Naive B cell (primary cell): ENCODE measurements around the gene TRIM56. TPM values are rescaled to one million over a fixed set of nuclear protein-coding genes. Genes with fewer than 3 reads are reported as not detected.
"Not testable (repeated sequence)": the region's sequence is repeated elsewhere in the genome, so short reads cannot be mapped to it uniquely, and the experiment has no call there.

Experiments
- ATAC-seq, 2 donors: fragments of 150-1000 bp; cut with Tn5 transposase; 2 replicates each; pipeline ENCODE4 v1.10.0; 2021; ENCODE audit warnings: low read depth in 2 of 2, mild to moderate bottlenecking in 2 of 2, moderate library complexity in 2 of 2
- DNase-seq: peaks from one replicate; pipeline ENCODE4 v3.0.0; 2022
- H3K27ac Mint-ChIP-seq, 6 donors: one replicate each; pipeline ENCODE4 v1.8.0; 2020 to 2022; ENCODE audit warnings: mild to moderate bottlenecking in 6 of 6, mixed read lengths in 6 of 6, moderate library complexity in 5 of 6, inconsistent platforms in 2 of 6
- H3K27me3 Mint-ChIP-seq, 3 donors: one replicate each; pipeline ENCODE4 v1.8.0; 2021 to 2022; ENCODE audit warnings: mixed read lengths in 3 of 3, mild to moderate bottlenecking in 1 of 3
- H3K36me3 Mint-ChIP-seq, 2 donors: one replicate each; pipeline ENCODE4 v1.8.0; 2020 to 2022; ENCODE audit warnings: mixed read lengths in 2 of 2, inconsistent platforms in 1 of 2, mild to moderate bottlenecking in 1 of 2
- H3K4me1 Mint-ChIP-seq, 3 donors: one replicate each; pipeline ENCODE4 v1.8.0; 2020 to 2022; ENCODE audit warnings: mixed read lengths in 3 of 3, inconsistent platforms in 1 of 3, mild to moderate bottlenecking in 1 of 3, moderate library complexity in 1 of 3
- H3K4me3 Mint-ChIP-seq, 8 donors: one replicate each; pipeline ENCODE4 v1.8.0; 2020 to 2022; ENCODE audit warnings: mild to moderate bottlenecking in 8 of 8, mixed read lengths in 8 of 8, moderate library complexity in 8 of 8, inconsistent platforms in 2 of 8
- H3K9me3 Mint-ChIP-seq, 7 donors: one replicate each; pipeline ENCODE4 v1.8.0; 2020 to 2022; ENCODE audit warnings: mixed read lengths in 7 of 7, mild to moderate bottlenecking in 5 of 7, inconsistent platforms in 2 of 7, moderate library complexity in 1 of 7
- polyA plus RNA-seq, 6 donors: library from polyadenylated mRNA; unstranded; fragments of 300-500 nt; fragmentation: Illumina TruSeq; gene quantifications; one replicate each; pipeline ENCODE4 v1.2.3, GENCODE V29; 2021; ENCODE audit warnings: low read depth in 6 of 6

Gene TRIM56
- polyA plus RNA-seq, 6 donors from 2014 or later = 1.0 to 17.7 (median 6.3) TPM

GRCh38 chr7:101109368-101109767 lies 24.1 kb downstream of the TRIM56 start:
- ATAC-seq (no peak), DNase-seq (no peak)
- Mint-ChIP-seq H3K27me3 (peaks cover 0 to 9% (median 0%) of the 10 kb centered on the region in 3 donors), H3K36me3 (no peaks in the 10 kb centered on the region), H3K27ac (peak overlapping the region in 1 of 6 donors; percentile 49), H3K4me1 (no peaks in the 10 kb centered on the region), H3K4me3 (no peak overlapping the region), H3K9me3 (no peaks in the 10 kb centered on the region)

GRCh38 chr7:101111261-101111660 lies 26.0 kb downstream of the TRIM56 start:
- Mint-ChIP-seq H3K27ac (no peak overlapping the region), H3K4me3 (no peak overlapping the region), H3K36me3 (no peaks in the 10 kb centered on the region), H3K27me3 (no peaks in the 10 kb centered on the region), H3K9me3 (no peaks in the 10 kb centered on the region), H3K4me1 (no peaks in the 10 kb centered on the region)
- DNase-seq (no peak), ATAC-seq (no peak)

- DNase-seq (no peak), ATAC-seq (no peak)
- H3K27ac Mint-ChIP-seq = no peak overlapping the region
Observed at GRCh38 chr7:101112233-101112632, 27.0 kb downstream of the TRIM56 start.

GRCh38 chr7:101113140-101113539 lies 27.9 kb downstream of the TRIM56 start:
- not testable (repeated sequence) for H3K4me3 Mint-ChIP-seq, H3K27me3 Mint-ChIP-seq, H3K36me3 Mint-ChIP-seq, DNase-seq, H3K9me3 Mint-ChIP-seq, H3K4me1 Mint-ChIP-seq, ATAC-seq
- H3K27ac Mint-ChIP-seq = peak overlapping the region in 1 of 6 donors; percentile 13

More at GRCh38 chr7:101112233-101112632, 27.0 kb downstream of the TRIM56 start:
- Mint-ChIP-seq H3K4me1 (no peaks in the 10 kb centered on the region), H3K36me3 (no peaks in the 10 kb centered on the region), H3K9me3 (no peaks in the 10 kb centered on the region), H3K27me3 (peaks cover 0 to 1% (median 0%) of the 10 kb centered on the region in 3 donors), H3K4me3 (no peak overlapping the region)

GRCh38 chr7:101113836-101114235 lies 28.6 kb downstream of the TRIM56 start:
- Mint-ChIP-seq H3K9me3 (no peaks in the 10 kb centered on the region), H3K27ac (no peak overlapping the region), H3K27me3 (peaks cover 0 to 8% (median 0%) of the 10 kb centered on the region in 3 donors), H3K36me3 (no peaks in the 10 kb centered on the region), H3K4me1 (no peaks in the 10 kb centered on the region), H3K4me3 (no peak overlapping the region)
- DNase-seq (no peak), ATAC-seq (no peak)

GRCh38 chr7:101114492-101114891 lies 29.2 kb downstream of the TRIM56 start:
- Mint-ChIP-seq H3K4me1 (no peaks in the 10 kb centered on the region), H3K27ac (no peak overlapping the region), H3K9me3 (no peaks in the 10 kb centered on the region), H3K36me3 (no peaks in the 10 kb centered on the region), H3K27me3 (peaks cover 0 to 8% (median 0%) of the 10 kb centered on the region in 3 donors), H3K4me3 (no peak overlapping the region)
- ATAC-seq = no peak
- DNase-seq = no peak

GRCh38 chr7:101115215-101115614 lies 29.9 kb downstream of the TRIM56 start:
- Mint-ChIP-seq H3K4me3 (no peak overlapping the region), H3K27me3 (peaks cover 0 to 8% (median 0%) of the 10 kb centered on the region in 3 donors), H3K9me3 (no peaks in the 10 kb centered on the region), H3K27ac (no peak overlapping the region), H3K4me1 (no peaks in the 10 kb centered on the region), H3K36me3 (no peaks in the 10 kb centered on the region)
- no peak for DNase-seq
- no peak for ATAC-seq

GRCh38 chr7:101116898-101117297 lies 31.6 kb downstream of the TRIM56 start:
- ATAC-seq = no peak
- peaks cover 0 to 15% (median 3%) of the 10 kb centered on the region in 3 donors for H3K27me3 Mint-ChIP-seq

GRCh38 chr7:101118856-101119255 lies 33.6 kb downstream of the TRIM56 start:
- peaks cover 0 to 22% (median 11%) of the 10 kb centered on the region in 3 donors for H3K27me3 Mint-ChIP-seq
- no peak overlapping the region for H3K27ac Mint-ChIP-seq
- no peaks in the 10 kb centered on the region for H3K36me3 Mint-ChIP-seq
- ATAC-seq = no peak
- H3K4me3 Mint-ChIP-seq = no peak overlapping the region
- no peaks in the 10 kb centered on the region for H3K9me3 Mint-ChIP-seq
- H3K4me1 Mint-ChIP-seq = peaks cover 9 to 22% (median 12%) of the 10 kb centered on the region in 3 donors
- DNase-seq = no peak

More at GRCh38 chr7:101116898-101117297, 31.6 kb downstream of the TRIM56 start:
- peaks cover 1 to 8% (median 2%) of the 10 kb centered on the region in 3 donors for H3K4me1 Mint-ChIP-seq
- no peaks in the 10 kb centered on the region for H3K36me3 Mint-ChIP-seq
- no peak overlapping the region for H3K27ac Mint-ChIP-seq
- H3K4me3 Mint-ChIP-seq = no peak overlapping the region
- no peaks in the 10 kb centered on the region for H3K9me3 Mint-ChIP-seq
- DNase-seq = no peak

- Mint-ChIP-seq H3K27ac (peak overlapping the region in 1 of 6 donors; percentile 59), H3K36me3 (no peaks in the 10 kb centered on the region), H3K9me3 (no peaks in the 10 kb centered on the region), H3K27me3 (peaks cover 3 to 27% (median 19%) of the 10 kb centered on the region in 3 donors), H3K4me1 (peaks cover 9 to 27% (median 16%) of the 10 kb centered on the region in 3 donors), H3K4me3 (peak overlapping the region in 1 of 8 donors; percentile 29)
- no peak for ATAC-seq
- no peak for DNase-seq
Observed at GRCh38 chr7:101119876-101120275, 34.6 kb downstream of the TRIM56 start.

GRCh38 chr7:101120315-101120714 lies 35.0 kb downstream of the TRIM56 start:
- no peak overlapping the region for H3K4me3 Mint-ChIP-seq
- peaks cover 9 to 29% (median 20%) of the 10 kb centered on the region in 3 donors for H3K4me1 Mint-ChIP-seq
- H3K9me3 Mint-ChIP-seq = no peaks in the 10 kb centered on the region
- DNase-seq = no peak
- H3K36me3 Mint-ChIP-seq = no peaks in the 10 kb centered on the region
- no peak for ATAC-seq
- H3K27ac Mint-ChIP-seq = no peak overlapping the region
- peaks cover 5 to 31% (median 23%) of the 10 kb centered on the region in 3 donors for H3K27me3 Mint-ChIP-seq

- ATAC-seq, H3K9me3 Mint-ChIP-seq, DNase-seq, H3K36me3 Mint-ChIP-seq: not testable (repeated sequence)
- peak overlapping the region in 3 of 6 donors; percentile 57 to 98 (median 77) for H3K27ac Mint-ChIP-seq
- H3K4me1 Mint-ChIP-seq = peaks cover 16 to 42% (median 28%) of the 10 kb centered on the region in 3 donors
- H3K4me3 Mint-ChIP-seq = peak overlapping the region in 7 of 8 donors; percentile 77 to 91 (median 87)
- H3K27me3 Mint-ChIP-seq = peaks cover 6 to 43% (median 35%) of the 10 kb centered on the region in 3 donors
Observed at GRCh38 chr7:101121631-101121990, 36.3 kb downstream of the TRIM56 start.

- DNase-seq (no peak), ATAC-seq (peak; percentile 44 to 45)
- Mint-ChIP-seq H3K4me1 (peaks cover 23 to 49% (median 35%) of the 10 kb centered on the region in 3 donors), H3K27me3 (peaks cover 12 to 48% (median 35%) of the 10 kb centered on the region in 3 donors), H3K9me3 (peaks cover 0 to 1% (median 0%) of the 10 kb centered on the region in 7 donors), H3K4me3 (peak overlapping the region; percentile 77 to 91 (median 88)), H3K36me3 (no peaks in the 10 kb centered on the region), H3K27ac (peak overlapping the region; percentile 66 to 98 (median 73))
Observed at GRCh38 chr7:101121991-101122932, 37.0 kb downstream of the TRIM56 start.
